Measurements from ENCODE around the gene SHISAL2A.

SHISAL2A gene

GRCh38 chr1:52621950-52622349 lies 11.0 kb upstream of the SHISAL2A start:
- DNase-seq (ENCODE audit: low read depth in 2 of 2), result no peak

- DNase-seq (ENCODE audit: low read depth in 2 of 2), result no peak
Observed at GRCh38 chr1:52623812-52624211, 9.2 kb upstream of the SHISAL2A start.

GRCh38 chr1:52627028-52627427 lies 5.9 kb upstream of the SHISAL2A start:
- DNase-seq (ENCODE audit: low read depth in 2 of 2), result no peak

- no peak for DNase-seq (ENCODE audit: low read depth in 2 of 2)
Observed at GRCh38 chr1:52628614-52629324, 4.2 kb upstream of the SHISAL2A start.

GRCh38 chr1:52629325-52629643 lies 3.7 kb upstream of the SHISAL2A start:
- DNase-seq (ENCODE audit: low read depth in 2 of 2), result no peak

- DNase-seq (ENCODE audit: low read depth in 2 of 2), result no peak
Observed at GRCh38 chr1:52629667-52630066, 3.3 kb upstream of the SHISAL2A start.

- no peak for DNase-seq (ENCODE audit: low read depth in 2 of 2)
Observed at GRCh38 chr1:52631759-52632331, 1.1 kb upstream of the SHISAL2A start.

GRCh38 chr1:52633291-52633754 lies 355 bp downstream of the SHISAL2A start:
- peak; percentile 13 to 27 for DNase-seq (ENCODE audit: low read depth in 2 of 2)

GRCh38 chr1:52634111-52634510 lies 1.1 kb downstream of the SHISAL2A start:
- DNase-seq (ENCODE audit: low read depth in 2 of 2), result no peak

GRCh38 chr1:52635321-52636089 lies 2.5 kb downstream of the SHISAL2A start:
- no peak for DNase-seq (ENCODE audit: low read depth in 2 of 2)

GRCh38 chr1:52636721-52637695 lies 4.0 kb downstream of the SHISAL2A start:
- DNase-seq (ENCODE audit: low read depth in 2 of 2), result peak in 1 of 2 donors; percentile 48

- no peak for DNase-seq (ENCODE audit: low read depth in 2 of 2)
Observed at GRCh38 chr1:52637946-52638345, 5.0 kb downstream of the SHISAL2A start.

GRCh38 chr1:52640697-52641096 lies 7.7 kb downstream of the SHISAL2A start:
- DNase-seq (ENCODE audit: low read depth in 2 of 2), result no peak

GRCh38 chr1:52641307-52641706 lies 8.3 kb downstream of the SHISAL2A start:
- no peak for DNase-seq (ENCODE audit: low read depth in 2 of 2)

- DNase-seq (ENCODE audit: low read depth in 2 of 2), result no peak
Observed at GRCh38 chr1:52645261-52645660, 12.3 kb downstream of the SHISAL2A start.

GRCh38 chr1:52651904-52652303 lies 18.9 kb downstream of the SHISAL2A start:
- no peak for DNase-seq (ENCODE audit: low read depth in 2 of 2)

GRCh38 chr1:52653207-52653849 lies 20.4 kb downstream of the SHISAL2A start:
- DNase-seq (ENCODE audit: low read depth in 2 of 2), result no peak

- DNase-seq (ENCODE audit: low read depth in 2 of 2), result no peak
Observed at GRCh38 chr1:52654063-52654462, 21.1 kb downstream of the SHISAL2A start.

GRCh38 chr1:52657702-52658101 lies 24.7 kb downstream of the SHISAL2A start:
- no peak for DNase-seq (ENCODE audit: low read depth in 2 of 2)

- no peak for DNase-seq (ENCODE audit: low read depth in 2 of 2)
Observed at GRCh38 chr1:52658795-52659194, 25.8 kb downstream of the SHISAL2A start.

GRCh38 chr1:52659356-52659755 lies 26.4 kb downstream of the SHISAL2A start:
- DNase-seq (ENCODE audit: low read depth in 2 of 2), result no peak

Measured in stimulated activated CD4-positive, alpha-beta T cell treated with anti-CD3 and anti-CD28 coated beads, Interleukin-1b, Interleukin-23, amount 100 ng/mL, for 4 hours (primary cell).